ENCODE measurements around the gene INO80D.

- TF ChIP-seq CTCF (IDR thresholded peaks at IDR 0.05), result no peak
- no peak for TF ChIP-seq POLR2A (IDR thresholded peaks at IDR 0.05)
These were observed 29.7 kb downstream of the INO80D start for GRCh38 chr2:206056286-206056685.
